Measurements from ENCODE around the gene FAM162A.
A peak's percentile ranks its signal among the peaks of the same experiment; 100 is the strongest.

Gene FAM162A

DNA sequence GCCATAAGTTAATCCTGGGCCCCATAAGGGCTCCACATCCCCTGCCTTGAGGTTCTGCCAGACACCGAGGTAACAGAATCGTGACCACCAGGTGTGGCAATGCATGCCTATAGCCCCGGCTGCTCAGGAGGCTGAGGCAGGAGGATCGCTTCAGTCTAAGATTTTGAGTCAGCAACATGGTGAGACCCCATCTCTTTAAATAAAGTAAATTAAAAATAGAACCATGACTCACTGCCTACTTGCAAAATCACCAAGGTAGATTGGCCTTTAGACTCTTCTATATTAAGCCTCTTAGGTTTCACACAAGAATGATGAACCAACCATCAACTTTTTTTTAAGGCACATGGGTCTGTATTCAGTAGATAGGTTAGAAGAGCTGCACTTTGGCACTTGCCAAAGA, 22.2 kb downstream of the FAM162A start:
- H3K4me3 ChIP-seq (ENCODE audit: low read length), result no peak overlapping the region
- no peak for DNase-seq (ENCODE audit: low read depth)
- TF ChIP-seq, protein P1, sequence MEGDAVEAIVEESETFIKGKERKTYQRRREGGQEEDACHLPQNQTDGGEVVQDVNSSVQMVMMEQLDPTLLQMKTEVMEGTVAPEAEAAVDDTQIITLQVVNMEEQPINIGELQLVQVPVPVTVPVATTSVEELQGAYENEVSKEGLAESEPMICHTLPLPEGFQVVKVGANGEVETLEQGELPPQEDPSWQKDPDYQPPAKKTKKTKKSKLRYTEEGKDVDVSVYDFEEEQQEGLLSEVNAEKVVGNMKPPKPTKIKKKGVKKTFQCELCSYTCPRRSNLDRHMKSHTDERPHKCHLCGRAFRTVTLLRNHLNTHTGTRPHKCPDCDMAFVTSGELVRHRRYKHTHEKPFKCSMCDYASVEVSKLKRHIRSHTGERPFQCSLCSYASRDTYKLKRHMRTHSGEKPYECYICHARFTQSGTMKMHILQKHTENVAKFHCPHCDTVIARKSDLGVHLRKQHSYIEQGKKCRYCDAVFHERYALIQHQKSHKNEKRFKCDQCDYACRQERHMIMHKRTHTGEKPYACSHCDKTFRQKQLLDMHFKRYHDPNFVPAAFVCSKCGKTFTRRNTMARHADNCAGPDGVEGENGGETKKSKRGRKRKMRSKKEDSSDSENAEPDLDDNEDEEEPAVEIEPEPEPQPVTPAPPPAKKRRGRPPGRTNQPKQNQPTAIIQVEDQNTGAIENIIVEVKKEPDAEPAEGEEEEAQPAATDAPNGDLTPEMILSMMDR (conservative IDR thresholded peaks at IDR 0.05; ENCODE audit: low read length), result no peak

DNA sequence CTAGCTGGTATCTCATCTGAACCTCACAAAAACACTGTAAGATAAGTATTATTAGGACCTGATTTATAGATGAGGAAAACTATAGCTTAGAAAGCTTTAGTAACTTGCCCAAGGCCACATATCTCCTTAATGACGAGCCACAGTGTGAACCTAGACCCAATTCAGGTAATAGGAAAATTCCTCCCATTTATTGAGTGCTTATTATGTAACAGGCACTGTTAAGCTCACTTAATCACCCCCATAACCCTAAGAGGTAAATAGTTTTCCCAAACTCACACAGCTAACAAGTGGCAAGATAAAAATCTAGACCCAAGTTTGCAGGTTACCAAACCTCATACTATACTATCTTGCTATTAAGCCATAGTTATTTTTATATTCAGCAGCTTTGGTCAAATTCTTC, 24.0 kb downstream of the FAM162A start:
- no peak overlapping the region for H3K4me3 ChIP-seq (ENCODE audit: low read length)
- TF ChIP-seq, protein P1 (conservative IDR thresholded peaks at IDR 0.05; ENCODE audit: low read length), result no peak
- DNase-seq (ENCODE audit: low read depth), result no peak

GRCh38 chr3:122409446-122409845, 25.5 kb downstream of the FAM162A start:
- no peak for DNase-seq (ENCODE audit: low read depth)
- no peak overlapping the region for H3K4me3 ChIP-seq (ENCODE audit: low read length)
- TF ChIP-seq, protein P1 (conservative IDR thresholded peaks at IDR 0.05; ENCODE audit: low read length), result no peak

DNA sequence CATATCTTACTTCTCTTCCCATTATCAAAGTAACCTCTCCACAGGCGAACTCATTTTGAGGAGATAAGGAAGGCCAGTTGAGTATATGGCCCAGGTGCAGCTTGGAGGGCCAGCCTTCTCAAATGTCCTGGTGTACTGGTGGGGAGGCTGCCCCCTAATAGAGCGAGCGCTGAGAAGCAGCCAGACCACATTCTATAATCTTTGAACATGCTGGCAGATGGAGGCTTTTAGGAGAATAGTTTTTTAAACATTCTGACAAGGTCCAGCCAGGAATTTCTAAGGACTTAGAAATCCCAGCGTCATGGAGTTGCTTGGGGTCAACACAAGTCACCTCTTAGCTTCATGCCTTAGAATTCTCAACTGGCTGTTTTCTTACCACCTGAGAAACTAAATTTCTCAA, 26.1 kb downstream of the FAM162A start:
- no peak for DNase-seq (ENCODE audit: low read depth)
- TF ChIP-seq, protein P1 (conservative IDR thresholded peaks at IDR 0.05; ENCODE audit: low read length), result no peak
- no peak overlapping the region for H3K4me3 ChIP-seq (ENCODE audit: low read length)

DNA sequence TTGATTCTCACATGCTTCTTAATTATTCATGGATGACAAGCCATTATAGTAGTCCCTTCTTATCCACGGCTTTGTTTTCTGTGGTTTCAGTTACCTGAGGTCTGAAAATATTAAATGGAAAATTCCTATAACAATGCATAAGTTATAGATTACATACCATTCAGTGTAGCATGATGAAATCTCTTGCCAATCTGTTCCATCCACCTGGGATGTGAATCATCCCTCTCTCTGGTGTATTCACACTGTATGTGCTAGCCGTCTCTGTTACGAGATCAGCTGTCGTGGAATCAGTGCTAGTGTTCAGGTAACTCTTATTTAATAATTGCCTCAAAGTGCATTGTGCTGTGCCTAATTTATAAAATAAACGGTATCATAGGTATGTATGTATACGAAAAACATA, 26.7 kb downstream of the FAM162A start:
- H3K4me3 ChIP-seq (ENCODE audit: low read length), result no peak overlapping the region
- TF ChIP-seq, protein P1 (conservative IDR thresholded peaks at IDR 0.05; ENCODE audit: low read length), result no peak
- DNase-seq (ENCODE audit: low read depth), result no peak

- no peak for DNase-seq (ENCODE audit: low read depth)
- TF ChIP-seq, protein P1 (conservative IDR thresholded peaks at IDR 0.05; ENCODE audit: low read length), result no peak
- no peak overlapping the region for H3K4me3 ChIP-seq (ENCODE audit: low read length)
These were observed 30.4 kb downstream of the FAM162A start for GRCh38 chr3:122414391-122414790.

GRCh38 chr3:122415104-122415744, 31.2 kb downstream of the FAM162A start:
- peak; percentile 34 for DNase-seq (ENCODE audit: low read depth)
- H3K4me3 ChIP-seq (ENCODE audit: low read length), result peak overlapping the region; percentile 78
- TF ChIP-seq, protein P1 (conservative IDR thresholded peaks at IDR 0.05; ENCODE audit: low read length), result no peak
